Endothelial cell (in vitro differentiated cells): Measurements from ENCODE around the gene ZNF10. TPM values are rescaled to one million over a fixed set of nuclear protein-coding genes. Genes with fewer than 3 reads are reported as not detected.

Experiments
- DNase-seq: peaks from one replicate; pipeline ENCODE4 v3.0.0; 2021; ENCODE audit warnings: low spot score
- H3K27ac Mint-ChIP-seq: one replicate; pipeline ENCODE4 v1.8.0; 2021; ENCODE audit warnings: mixed read lengths, inconsistent platforms; ENCODE audit not compliant: unreplicated experiment
- H3K27me3 Mint-ChIP-seq: one replicate; pipeline ENCODE4 v1.8.0; 2021; ENCODE audit warnings: mild to moderate bottlenecking, moderate library complexity, mixed read lengths, inconsistent platforms; ENCODE audit not compliant: unreplicated experiment
- H3K36me3 Mint-ChIP-seq: one replicate; pipeline ENCODE4 v1.8.0; 2021; ENCODE audit warnings: mild to moderate bottlenecking, low read depth, mixed read lengths, inconsistent platforms; ENCODE audit not compliant: unreplicated experiment
- H3K4me1 Mint-ChIP-seq: one replicate; pipeline ENCODE4 v1.8.0; 2021; ENCODE audit warnings: mild to moderate bottlenecking, mixed read lengths, inconsistent platforms; ENCODE audit not compliant: unreplicated experiment
- H3K4me3 Mint-ChIP-seq: one replicate; pipeline ENCODE4 v1.8.0; 2021; ENCODE audit warnings: mild to moderate bottlenecking, mixed read lengths, inconsistent platforms; ENCODE audit not compliant: unreplicated experiment
- H3K9me3 Mint-ChIP-seq: one replicate; pipeline ENCODE4 v1.8.0; 2021; ENCODE audit warnings: mixed read lengths, inconsistent platforms; ENCODE audit not compliant: unreplicated experiment
- CTCF ChIP-seq: fragments of 200-600 bp; sonication (generic); IDR thresholded peaks from one replicate; pipeline ENCODE4 v1.5.0; 2021; ENCODE audit warnings: antibody characterized with exemption; ENCODE audit not compliant: unreplicated experiment
- total RNA-seq: library from RNA; stranded (reverse); fragmentation: NEBNext Ultra II Directional; extraction: Animal tissue kit (Norgen Biotek cat#: 25700); gene quantifications from one replicate; pipeline ENCODE4 v1.2.1, GENCODE V29; 2021; ENCODE audit not compliant: unreplicated experiment

ZNF10 gene
- total RNA-seq, 1 donor from 2014 or later, result 12.2 TPM

- Mint-ChIP-seq H3K9me3 (peaks cover 56% of the 10 kb centered on the region), H3K4me3 (peak overlapping the region; percentile 63), H3K4me1 (no peaks in the 10 kb centered on the region), H3K27ac (no peak overlapping the region), H3K36me3 (peaks cover 87% of the 10 kb centered on the region), H3K27me3 (peaks cover 5% of the 10 kb centered on the region)
- TF ChIP-seq CTCF, result no peak
- DNase-seq, result no peak
Measured at GRCh38 chr12:133192847-133193246, 62.4 kb downstream of the ZNF10 start.

- H3K27ac Mint-ChIP-seq, result no peak overlapping the region
- H3K27me3 Mint-ChIP-seq, result peaks cover 16% of the 10 kb centered on the region
- H3K4me3 Mint-ChIP-seq, result peak overlapping the region; percentile 83
- H3K4me1 Mint-ChIP-seq, result no peaks in the 10 kb centered on the region
- TF ChIP-seq CTCF, result no peak
- H3K9me3 Mint-ChIP-seq, result peaks cover 65% of the 10 kb centered on the region
- H3K36me3 Mint-ChIP-seq, result peaks cover 67% of the 10 kb centered on the region
- DNase-seq, result no peak
Measured at GRCh38 chr12:133201888-133202287, 71.5 kb downstream of the ZNF10 start.

GRCh38 chr12:133202493-133203343, 72.3 kb downstream of the ZNF10 start:
- Mint-ChIP-seq H3K4me3 (peak overlapping the region; percentile 83), H3K9me3 (peaks cover 65% of the 10 kb centered on the region), H3K4me1 (no peaks in the 10 kb centered on the region), H3K27ac (no peak overlapping the region), H3K36me3 (peaks cover 69% of the 10 kb centered on the region), H3K27me3 (peaks cover 16% of the 10 kb centered on the region)
- no peak for DNase-seq
- TF ChIP-seq CTCF, result no peak

- no peak for DNase-seq
- H3K4me1 Mint-ChIP-seq, result no peaks in the 10 kb centered on the region
- peak overlapping the region; percentile 61 for H3K27ac Mint-ChIP-seq
- H3K27me3 Mint-ChIP-seq, result peaks cover 16% of the 10 kb centered on the region
- H3K36me3 Mint-ChIP-seq, result peaks cover 69% of the 10 kb centered on the region
- TF ChIP-seq CTCF, result no peak
- H3K4me3 Mint-ChIP-seq, result peak overlapping the region; percentile 83
- peaks cover 68% of the 10 kb centered on the region for H3K9me3 Mint-ChIP-seq
Measured at GRCh38 chr12:133203344-133204263, 73.2 kb downstream of the ZNF10 start.
